AG04449 (cell line): ENCODE results near the gene CD83.

Experiments used
- CTCF ChIA-PET: fragments of 350-600 bp; formaldehyde crosslinking; extraction: SDS; loops from one replicate; lab custom pipeline; 2021; ENCODE audit warnings: antibody characterized with exemption; lab: Yijun Ruan, JAX
- POLR2A ChIA-PET: fragments of 400-600, 350-600 bp; formaldehyde crosslinking; extraction: SDS; loops from one replicate; lab custom pipeline; 2020; ENCODE audit warnings: antibody characterized with exemption, inconsistent platforms; lab: Yijun Ruan, JAX
- DNase-seq: peaks from one replicate; pipeline ENCODE4 v3.0.0-alpha.2; 2010; ENCODE audit warnings: low read depth, low spot score
- H3K4me3 ChIP-seq: 2 replicates; pipeline ENCODE4 v1.5.1; 2011; ENCODE audit warnings: low read depth, mild to moderate bottlenecking, control low read depth, low read length
- CTCF ChIP-seq: IDR thresholded peaks from one replicate; pipeline ENCODE4 v1.5.1; 2011; ENCODE audit warnings: mild to moderate bottlenecking, moderate library complexity, low read length, control low read depth, inconsistent platforms; ENCODE audit not compliant: insufficient read depth; ENCODE audit errors: missing control alignments

Gene CD83

GRCh38 chr6:14107711-14108494 lies 9.7 kb upstream of the CD83 start:
- no peak for DNase-seq
- POLR2A ChIA-PET = no interaction called here
- CTCF ChIA-PET = no interaction called here
- H3K4me3 ChIP-seq = no peak overlapping the region
- TF ChIP-seq CTCF = no peak

- ChIA-PET POLR2A (no interaction called here), CTCF (interaction anchor here (1.2 kb wide), 1 partner anchor 36 kb away, joined by 4 read pairs; no protein-coding TSS in a partner anchor)
- TF ChIP-seq CTCF = no peak
- no peak overlapping the region for H3K4me3 ChIP-seq
- DNase-seq = no peak
Measured at GRCh38 chr6:14108571-14109410, 8.8 kb upstream of the CD83 start.

- CTCF ChIA-PET = interaction anchor here (0.6 to 1.2 kb wide), 2 partner anchors 35 to 914 kb away, joined by 4 to 5 read pairs; no protein-coding TSS in a partner anchor
- no peak for DNase-seq
- POLR2A ChIA-PET = no interaction called here
- no peak overlapping the region for H3K4me3 ChIP-seq
- TF ChIP-seq CTCF = no peak
Measured at GRCh38 chr6:14109411-14109826, 8.2 kb upstream of the CD83 start.

- CTCF ChIA-PET = interaction anchor here (0.6 to 2.1 kb wide), 7 partner anchors 9 to 915 kb away, joined by 3 to 7 read pairs (median 4); no protein-coding TSS in a partner anchor
- POLR2A ChIA-PET = no interaction called here
- TF ChIP-seq CTCF = no peak
- no peak for DNase-seq
- H3K4me3 ChIP-seq = no peak overlapping the region
Measured at GRCh38 chr6:14110001-14110818, 7.4 kb upstream of the CD83 start.

GRCh38 chr6:14113976-14114375 lies 3.6 kb upstream of the CD83 start:
- TF ChIP-seq CTCF = no peak
- ChIA-PET POLR2A (no interaction called here), CTCF (no interaction called here)
- no peak overlapping the region for H3K4me3 ChIP-seq
- no peak for DNase-seq
